ENCODE measurements around the gene HOXB8.

GRCh38 chr17:48612456-48612853 is 2.6 kb downstream of the HOXB8 start:
- no peak for TF ChIP-seq EZH2phosphoT487 (IDR thresholded peaks at IDR 0.05; ENCODE audit: low read length)
- TF ChIP-seq CTCF (IDR thresholded peaks at IDR 0.05; ENCODE audit: low read length): no peak
